OCI-LY3 (cell line): ENCODE measurements around the gene PLP1.

Experiments
- H2AFZ ChIP-seq: fragments of 200-600, 300-600 bp; shearing (Covaris generic); 2 replicates; pipeline ENCODE4 v1.6.0; 2014; ENCODE audit warnings: antibody characterized with exemption, low read depth, low read length
- H3K27ac ChIP-seq: fragments of 200-600, 300-600 bp; sonication (generic); 2 replicates; pipeline ENCODE4 v1.5.1; 2014; ENCODE audit warnings: mild to moderate bottlenecking, low read length, moderate library complexity, mixed read lengths
- H3K27me3 ChIP-seq: fragments of 200-600, 300-600 bp; sonication (generic); 2 replicates; pipeline ENCODE4 v1.6.1; 2014; ENCODE audit warnings: low read depth, low read length, mixed read lengths
- H3K36me3 ChIP-seq: fragments of 200-600, 300-600 bp; sonication (generic); replicated peaks from 2 replicates; pipeline ENCODE3; 2014; ENCODE audit warnings: low read depth, low read length, mixed read lengths
- H3K4me1 ChIP-seq: fragments of 300-600, 200-600 bp; sonication (generic); 2 replicates; pipeline ENCODE4 v1.6.1; 2014; ENCODE audit warnings: low read length, mixed read lengths
- H3K4me2 ChIP-seq: fragments of 200-600, 300-600 bp; sonication (generic); 2 replicates; pipeline ENCODE4 v1.6.1; 2014; ENCODE audit warnings: low read length, mixed read lengths
- H3K4me3 ChIP-seq: fragments of 300-600, 200-600 bp; sonication (generic); 2 replicates; pipeline ENCODE4 v1.5.1; 2014; ENCODE audit warnings: antibody characterized with exemption, mild to moderate bottlenecking, low read length, moderate library complexity
- H3K79me2 ChIP-seq: fragments of 300-600, 200-600 bp; shearing (Covaris generic); 2 replicates; pipeline ENCODE4 v1.6.1; 2014; ENCODE audit warnings: mild to moderate bottlenecking, low read length, mixed read lengths
- H3K9ac ChIP-seq: fragments of 300-600, 200-600 bp; shearing (Covaris generic); 2 replicates; pipeline ENCODE4 v1.6.0; 2014; ENCODE audit warnings: mild to moderate bottlenecking, low read length, moderate library complexity
- H3K9me3 ChIP-seq: fragments of 200-600, 300-600 bp; shearing (Covaris generic); 2 replicates; pipeline ENCODE4 v1.6.1; 2014; ENCODE audit warnings: low read length, mixed read lengths; ENCODE audit not compliant: insufficient read depth
- H4K20me1 ChIP-seq: fragments of 200-600, 300-600 bp; sonication (generic); 2 replicates; pipeline ENCODE4 v1.6.1; 2016; ENCODE audit warnings: low read length, mixed read lengths; ENCODE audit not compliant: insufficient read depth
- EZH2phosphoT487 ChIP-seq: fragments of 200-600 bp; shearing (Covaris generic); IDR thresholded peaks from 2 replicates; pipeline ENCODE4 v1.6.1; 2018; ENCODE audit warnings: antibody characterized with exemption, mixed run types, low read depth
- TF ChIP-seq, protein P1 (sequence below): fragments of 200-600, 300-600 bp; sonication (generic); IDR thresholded peaks from 2 replicates; pipeline ENCODE4 v1.5.1; 2014; ENCODE audit warnings: antibody characterized with exemption, low read length, low read depth

PLP1 gene

DNA sequence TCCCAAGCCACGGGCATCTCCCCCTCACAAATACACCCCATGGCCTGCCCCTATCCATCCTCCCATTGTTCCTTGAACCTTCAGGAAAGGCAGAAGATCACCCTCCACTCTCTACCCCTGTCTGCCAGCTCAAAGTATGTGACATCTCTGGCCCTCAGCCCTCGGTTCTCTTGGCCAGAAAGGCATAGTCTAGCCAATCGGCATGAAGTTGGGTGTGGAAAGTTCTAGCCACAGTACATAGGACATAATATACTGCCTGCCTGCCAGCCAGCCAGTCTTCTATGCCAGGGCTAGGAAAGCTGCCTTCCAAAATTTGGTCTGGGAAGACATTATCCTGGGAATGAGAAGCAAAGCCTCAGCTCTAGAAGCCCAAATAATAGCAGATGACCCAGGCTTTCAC lies 3.2 kb upstream of the PLP1 start:
- no peaks in the 10 kb centered on the region for H4K20me1 ChIP-seq
- H3K27me3 ChIP-seq = 0 out of 2 replicates have a peak, but pooled peaks cover 3% of the 10 kb centered on the region
- H3K4me2 ChIP-seq = no peak overlapping the region
- no peak overlapping the region for H2AFZ ChIP-seq
- no peaks in the 10 kb centered on the region for H3K36me3 ChIP-seq
- no peaks in the 10 kb centered on the region for H3K9me3 ChIP-seq
- H3K9ac ChIP-seq = no peak overlapping the region
- H3K79me2 ChIP-seq = no peaks in the 10 kb centered on the region
- TF ChIP-seq EZH2phosphoT487 = no peak
- TF ChIP-seq, protein P1, sequence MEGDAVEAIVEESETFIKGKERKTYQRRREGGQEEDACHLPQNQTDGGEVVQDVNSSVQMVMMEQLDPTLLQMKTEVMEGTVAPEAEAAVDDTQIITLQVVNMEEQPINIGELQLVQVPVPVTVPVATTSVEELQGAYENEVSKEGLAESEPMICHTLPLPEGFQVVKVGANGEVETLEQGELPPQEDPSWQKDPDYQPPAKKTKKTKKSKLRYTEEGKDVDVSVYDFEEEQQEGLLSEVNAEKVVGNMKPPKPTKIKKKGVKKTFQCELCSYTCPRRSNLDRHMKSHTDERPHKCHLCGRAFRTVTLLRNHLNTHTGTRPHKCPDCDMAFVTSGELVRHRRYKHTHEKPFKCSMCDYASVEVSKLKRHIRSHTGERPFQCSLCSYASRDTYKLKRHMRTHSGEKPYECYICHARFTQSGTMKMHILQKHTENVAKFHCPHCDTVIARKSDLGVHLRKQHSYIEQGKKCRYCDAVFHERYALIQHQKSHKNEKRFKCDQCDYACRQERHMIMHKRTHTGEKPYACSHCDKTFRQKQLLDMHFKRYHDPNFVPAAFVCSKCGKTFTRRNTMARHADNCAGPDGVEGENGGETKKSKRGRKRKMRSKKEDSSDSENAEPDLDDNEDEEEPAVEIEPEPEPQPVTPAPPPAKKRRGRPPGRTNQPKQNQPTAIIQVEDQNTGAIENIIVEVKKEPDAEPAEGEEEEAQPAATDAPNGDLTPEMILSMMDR = no peak
- H3K27ac ChIP-seq = no peak overlapping the region
- no peak overlapping the region for H3K4me3 ChIP-seq
- H3K4me1 ChIP-seq = peaks cover 21% of the 10 kb centered on the region

DNA sequence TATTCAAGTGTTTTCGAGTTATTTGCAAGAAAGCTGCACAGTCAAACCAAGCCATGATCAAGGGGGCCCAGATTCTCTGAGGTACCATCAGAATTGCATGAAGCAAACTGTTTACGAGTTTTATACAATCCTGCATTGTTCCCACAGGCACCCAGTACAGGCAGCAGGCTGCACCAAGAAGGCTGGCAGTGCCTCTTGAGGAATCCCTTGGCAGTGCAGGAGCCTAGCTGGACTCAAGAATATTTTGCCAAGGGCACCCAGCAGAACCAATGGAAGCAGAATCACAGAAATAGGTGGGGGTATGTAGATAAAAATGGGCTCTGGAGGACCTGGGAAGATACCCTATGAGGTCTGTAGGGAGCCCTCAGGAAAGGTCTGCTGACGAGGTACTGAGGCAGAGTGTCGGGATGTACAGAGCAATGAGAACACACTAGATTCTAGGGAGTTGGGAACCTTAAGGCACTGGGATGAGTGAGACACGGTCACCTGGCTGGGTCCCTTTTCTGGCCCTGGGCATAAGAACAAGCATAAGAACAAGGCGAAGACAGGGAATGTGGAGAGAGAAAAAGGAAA lies 2.5 kb upstream of the PLP1 start:
- H3K4me2 ChIP-seq = no peak overlapping the region
- H3K27ac ChIP-seq = no peak overlapping the region
- no peaks in the 10 kb centered on the region for H3K9me3 ChIP-seq
- H3K9ac ChIP-seq = no peak overlapping the region
- 0 out of 2 replicates have a peak, but pooled peaks cover 3% of the 10 kb centered on the region for H3K27me3 ChIP-seq
- H4K20me1 ChIP-seq = no peaks in the 10 kb centered on the region
- H3K36me3 ChIP-seq = no peaks in the 10 kb centered on the region
- no peaks in the 10 kb centered on the region for H3K79me2 ChIP-seq
- no peak for TF ChIP-seq EZH2phosphoT487
- TF ChIP-seq, protein P1 = peak; percentile 45
- H3K4me1 ChIP-seq = peaks cover 21% of the 10 kb centered on the region
- H3K4me3 ChIP-seq = no peak overlapping the region
- H2AFZ ChIP-seq = no peak overlapping the region

DNA sequence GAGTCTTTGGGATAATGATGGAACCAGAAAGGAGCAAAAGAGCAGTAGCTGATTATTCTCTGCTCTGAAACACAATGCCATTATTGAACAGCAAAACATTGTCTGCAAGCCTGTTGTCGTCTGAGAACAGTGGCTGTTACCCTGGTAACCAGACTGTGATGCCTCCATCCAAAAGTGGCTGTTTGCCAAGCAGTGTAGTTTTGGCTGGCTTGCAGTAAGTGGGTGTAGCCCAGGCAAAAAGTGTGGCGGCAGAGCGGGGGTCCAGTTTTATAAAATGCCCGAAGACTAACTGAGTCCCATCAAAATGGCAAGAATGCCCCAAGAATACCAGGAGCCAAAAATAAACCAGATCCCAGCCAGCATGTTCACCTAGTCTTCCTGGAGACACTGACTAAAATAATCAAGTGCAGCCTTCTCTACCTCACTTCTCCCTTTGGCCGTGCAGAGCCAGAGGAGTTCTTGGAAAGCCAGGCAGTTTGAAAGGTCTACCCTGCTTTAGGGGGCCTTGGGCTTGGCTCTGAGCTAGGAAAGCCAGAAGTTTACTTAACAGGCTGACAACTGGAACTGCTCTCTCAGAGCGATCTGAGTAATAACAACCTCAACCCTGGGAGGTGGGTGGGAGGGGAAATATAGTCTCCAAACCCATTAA lies 2.6 kb downstream of the PLP1 start:
- Histone ChIP-seq H3K4me1 (no peaks in the 10 kb centered on the region), H3K27ac (no peak overlapping the region), H3K4me3 (no peak overlapping the region), H3K9ac (no peak overlapping the region), H3K9me3 (no peaks in the 10 kb centered on the region), H3K4me2 (no peak overlapping the region), H4K20me1 (no peaks in the 10 kb centered on the region), H3K27me3 (0 out of 2 replicates have a peak, but pooled peaks cover 3% of the 10 kb centered on the region), H3K79me2 (no peaks in the 10 kb centered on the region), H2AFZ (no peak overlapping the region), H3K36me3 (no peaks in the 10 kb centered on the region)
- TF ChIP-seq, protein P1 = no peak
- no peak for TF ChIP-seq EZH2phosphoT487

DNA sequence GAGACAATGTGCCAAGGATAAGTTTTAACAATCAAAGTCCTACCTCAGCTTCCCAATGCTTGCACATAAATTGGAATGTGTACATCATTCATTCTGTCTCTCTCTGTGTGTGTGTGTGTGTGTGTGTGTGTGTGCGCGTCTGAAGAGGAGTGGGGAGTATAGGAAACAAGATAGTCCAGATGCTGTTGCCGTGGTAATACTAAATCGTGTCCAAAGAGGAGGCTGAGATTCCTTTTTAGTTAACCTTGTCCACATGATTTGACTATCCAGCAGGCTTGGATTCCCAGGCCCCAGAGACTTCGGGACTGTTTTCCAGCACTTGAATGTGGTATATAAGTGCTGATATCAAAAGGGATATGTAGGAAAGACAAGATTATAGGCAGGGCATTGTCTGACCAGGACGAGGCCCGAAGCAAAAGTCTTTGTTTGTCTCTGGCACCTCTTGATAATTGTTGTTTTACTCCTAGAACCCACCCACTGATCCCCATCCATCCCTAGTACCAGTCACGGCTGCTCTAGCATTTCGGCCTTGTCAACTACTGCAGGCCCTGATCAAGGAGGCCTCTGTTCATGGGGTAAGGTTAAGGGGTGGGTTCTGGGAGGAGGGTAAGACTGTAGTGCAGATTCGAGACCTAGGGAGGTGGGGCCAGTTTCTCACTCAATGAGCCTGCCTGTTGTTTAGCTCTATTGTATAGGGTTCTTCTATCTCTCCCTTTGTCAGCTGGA lies 3.9 kb downstream of the PLP1 start:
- Histone ChIP-seq H3K4me2 (no peak overlapping the region), H2AFZ (no peak overlapping the region), H3K79me2 (no peaks in the 10 kb centered on the region), H3K27me3 (0 out of 2 replicates have a peak, but pooled peaks cover 3% of the 10 kb centered on the region), H3K27ac (no peak overlapping the region), H4K20me1 (no peaks in the 10 kb centered on the region), H3K36me3 (no peaks in the 10 kb centered on the region), H3K9me3 (no peaks in the 10 kb centered on the region), H3K9ac (no peak overlapping the region), H3K4me1 (no peaks in the 10 kb centered on the region), H3K4me3 (no peak overlapping the region)
- TF ChIP-seq, protein P1 = no peak
- TF ChIP-seq EZH2phosphoT487 = no peak
